PC-3 (cell line): ENCODE measurements around the gene EPB41L3. TPM values are rescaled to one million over a fixed set of nuclear protein-coding genes. Genes with fewer than 3 reads are reported as not detected.

ENCODE experiments used
- ATAC-seq: fragments of 200-7000 bp; cut with Tn5 transposase; 2 replicates; pipeline ENCODE4 v1.9.1; 2020; ENCODE audit warnings: mild to moderate bottlenecking, moderate library complexity
- BruUV-seq: library from RNA; stranded (reverse); fragments of 400-500 nt; replicated peaks from 2 replicates; lab custom pipeline; 2021; lab: Mats Ljungman, UMichigan
- CTCF ChIA-PET: fragments of 300-600 bp; sonication (Branson Sonifier 250); formaldehyde crosslinking; loops from one replicate; lab custom pipeline; 2022; ENCODE audit warnings: antibody characterized with exemption; lab: Charles Lee
- POLR2A ChIA-PET: fragments of 300-600 bp; sonication (Branson Sonifier 250); formaldehyde crosslinking; loops from one replicate; lab custom pipeline; 2022; ENCODE audit warnings: antibody characterized with exemption; ENCODE audit not compliant: unreplicated experiment; lab: Charles Lee
- DNase-seq: peaks from one replicate; pipeline ENCODE4 v3.0.0-alpha.2; 2015
- H2AFZ ChIP-seq: fragments of 300-600 bp; sonication (generic); 2 replicates; pipeline ENCODE4 v1.6.0; 2016; ENCODE audit warnings: antibody characterized with exemption, low read length
- H3F3A ChIP-seq: fragments of 300-600 bp; sonication (generic); one replicate; pipeline ENCODE4 v1.6.0; 2017; ENCODE audit warnings: antibody characterized with exemption, low read length, control low read depth, mild to moderate bottlenecking; ENCODE audit not compliant: unreplicated experiment
- H3K27ac ChIP-seq: fragments of 300-600 bp; sonication (generic); 2 replicates; pipeline ENCODE4 v1.5.1; 2016; ENCODE audit warnings: mild to moderate bottlenecking, low read length
- H3K27me3 ChIP-seq: fragments of 300-600 bp; sonication (generic); 2 replicates; pipeline ENCODE4 v1.6.1; 2016; ENCODE audit warnings: low read length, mixed read lengths
- H3K36me3 ChIP-seq: fragments of 300-600 bp; sonication (generic); 2 replicates; pipeline ENCODE4 v1.6.1; 2016; ENCODE audit warnings: low read depth, mixed run types, low read length, mixed read lengths
- H3K4me1 ChIP-seq: fragments of 300-600 bp; sonication (generic); 2 replicates; pipeline ENCODE4 v1.5.1; 2016; ENCODE audit warnings: low read length; ENCODE audit not compliant: insufficient read depth
- H3K4me2 ChIP-seq: fragments of 300-600 bp; sonication (generic); 2 replicates; pipeline ENCODE4 v1.6.0; 2016; ENCODE audit warnings: low read length
- H3K4me3 ChIP-seq: fragments of 300-600 bp; sonication (generic); 2 replicates; pipeline ENCODE4 v1.5.1; 2016; ENCODE audit warnings: mild to moderate bottlenecking, low read length, mixed read lengths
- H3K79me2 ChIP-seq: fragments of 300-600 bp; sonication (generic); 2 replicates; pipeline ENCODE4 v1.6.1; 2017; ENCODE audit warnings: low read length, mixed read lengths
- H3K9ac ChIP-seq: fragments of 300-600 bp; sonication (generic); 2 replicates; pipeline ENCODE4 v1.6.0; 2016; ENCODE audit warnings: mild to moderate bottlenecking, low read length
- H3K9me2 ChIP-seq: fragments of 300-600 bp; sonication (generic); replicated peaks from 2 replicates; pipeline ENCODE4 v1.6.1; 2016; ENCODE audit warnings: mixed run types, low read length, mixed read lengths
- H3K9me3 ChIP-seq: fragments of 300-600 bp; sonication (generic); 2 replicates; pipeline ENCODE4 v1.6.1; 2016; ENCODE audit warnings: low read length, mixed read lengths
- H4K20me1 ChIP-seq: fragments of 300-600 bp; sonication (generic); 2 replicates; pipeline ENCODE4 v1.6.1; 2016; ENCODE audit warnings: low read length, mixed read lengths
- CTCF ChIP-seq: fragments of 300-600 bp; sonication (generic); conservative IDR thresholded peaks from 2 replicates; pipeline ENCODE4 v1.5.1; 2017; ENCODE audit warnings: antibody characterized with exemption, low read depth, mild to moderate bottlenecking, low read length
- EZH2 ChIP-seq: fragments of 300-600 bp; sonication (generic); IDR thresholded peaks from one replicate; pipeline ENCODE4 v1.6.1; 2017; ENCODE audit warnings: antibody characterized with exemption, mild to moderate bottlenecking, low read length; ENCODE audit not compliant: unreplicated experiment
- EZH2phosphoT487 ChIP-seq: fragments of 300-600 bp; sonication (generic); IDR thresholded peaks from 2 replicates; pipeline ENCODE4 v1.6.1; 2018; ENCODE audit warnings: mild to moderate bottlenecking, antibody characterized with exemption, low read length, borderline replicate concordance
- intact Hi-C: fragments of 100-400 bp; cut with micrococcal nuclease; formaldehyde crosslinking; loops from 2 replicates; pipeline ENCODE4 v1.9.0; 2023
- total RNA-seq: library from RNA; depleted of rRNA; stranded (reverse); fragments of >200 nt; gene quantifications from 2 replicates; pipeline ENCODE4 v1.2.3, GENCODE V29; 2014

EPB41L3 gene
- total RNA-seq, 1 experiment from 2014 or later: 39.5 TPM

DNA sequence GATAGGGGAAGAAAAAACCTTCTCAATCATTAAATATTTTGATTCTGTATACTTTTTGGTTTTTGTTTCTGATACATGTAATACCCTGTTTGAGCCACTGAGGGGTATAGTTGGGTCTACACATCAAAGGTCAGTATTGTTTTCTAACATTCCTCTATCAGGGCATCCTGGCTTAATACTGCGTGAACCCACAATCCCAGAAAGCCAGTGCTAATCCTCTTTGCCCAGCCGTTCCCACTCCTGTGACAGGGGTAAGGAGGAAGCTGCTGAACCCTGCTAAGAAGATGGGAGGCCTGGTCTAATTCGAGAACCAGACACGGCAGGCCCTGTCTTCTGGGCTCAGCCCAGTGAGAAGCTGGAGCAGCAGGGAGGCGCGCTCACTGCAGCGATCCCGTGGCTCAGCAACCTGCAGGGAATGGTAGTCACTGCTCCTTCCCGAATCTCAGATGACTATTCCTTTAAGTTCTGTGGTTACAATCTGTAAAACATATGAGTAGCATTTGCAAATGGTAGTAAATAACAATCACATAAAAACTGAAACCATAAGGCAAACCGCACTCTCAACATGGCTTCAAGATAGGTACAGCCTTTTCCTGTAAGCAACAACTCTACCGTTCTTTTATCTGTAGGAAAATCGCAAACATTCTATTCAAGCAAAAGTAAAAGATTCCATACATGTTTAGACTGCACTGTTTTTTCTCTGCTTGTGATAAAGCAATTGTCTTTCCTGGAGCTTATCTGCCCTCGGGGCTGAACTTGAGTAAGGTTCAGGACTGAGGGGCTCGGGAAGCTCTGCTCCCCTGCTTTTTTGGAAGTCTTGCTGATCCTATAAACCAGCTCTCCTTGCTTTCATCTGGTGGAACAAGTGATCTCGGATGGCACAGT lies 87.0 kb downstream of the EPB41L3 start:
- ChIA-PET POLR2A (interaction anchor here (0.5 kb wide), 1 partner anchor 43 kb away, joined by 4 read pairs; no protein-coding TSS in a partner anchor), CTCF (interaction anchor here (0.5 to 0.6 kb wide), 2 partner anchors 90 to 1538 kb away, joined by 3 to 4 read pairs; no protein-coding TSS in a partner anchor)
- H3K9me2 ChIP-seq: no peaks in the 10 kb centered on the region
- H3K9me3 ChIP-seq: 0 out of 2 replicates have a peak, but pooled peaks cover 5% of the 10 kb centered on the region
- intact Hi-C loops: loop anchor here (1.0 kb wide), 1 partner anchor 89 kb away; no protein-coding TSS in a partner anchor
- H3K27me3 ChIP-seq: no peaks in the 10 kb centered on the region
- H3F3A ChIP-seq: no peaks in the 10 kb centered on the region
- TF ChIP-seq EZH2: no peak
- TF ChIP-seq CTCF: peak; percentile 26; the same call in 1 of the 2 replicates
- TF ChIP-seq EZH2phosphoT487: no peak
- no peaks in the 10 kb centered on the region for H3K4me1 ChIP-seq
- H3K36me3 ChIP-seq: no peaks in the 10 kb centered on the region
- DNase-seq (no peak), ATAC-seq (peak; percentile 40)
- H2AFZ ChIP-seq: no peak overlapping the region
- H3K9ac ChIP-seq: peak overlapping the region; percentile 59
- H3K4me2 ChIP-seq: no peak overlapping the region
- H3K27ac ChIP-seq: peak overlapping the region; percentile 80
- no peak overlapping the region for H3K4me3 ChIP-seq
- no peaks in the 10 kb centered on the region for H4K20me1 ChIP-seq
- H3K79me2 ChIP-seq: 0 out of 2 replicates have a peak, but pooled peaks cover 4% of the 10 kb centered on the region
- no TSS peak for BruUV-seq

DNA sequence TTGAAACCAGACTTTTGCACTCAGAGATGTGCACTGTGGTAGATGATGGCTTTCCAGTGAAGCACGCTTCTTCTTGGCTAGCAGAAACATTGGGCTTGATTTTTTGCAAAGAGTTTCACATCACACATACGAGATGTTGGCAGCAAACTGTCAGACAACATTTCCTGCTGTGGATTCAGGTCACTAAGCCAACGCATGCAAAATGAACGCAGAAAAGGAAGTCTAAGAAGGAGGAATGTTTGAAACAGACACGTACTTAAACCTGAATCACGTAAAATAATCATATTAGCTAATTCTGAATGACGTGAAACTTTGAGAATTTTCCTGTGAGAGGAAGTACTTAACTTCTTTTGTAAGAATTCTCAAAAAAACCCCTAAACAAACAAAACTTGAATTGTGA lies 88.1 kb downstream of the EPB41L3 start:
- DNase-seq (peak; percentile 40), ATAC-seq (peak; percentile 34)
- 0 out of 2 replicates have a peak, but pooled peaks cover 5% of the 10 kb centered on the region for H3K9me3 ChIP-seq
- no peaks in the 10 kb centered on the region for H3K36me3 ChIP-seq
- intact Hi-C loops: loop anchor here (1.0 kb wide), 1 partner anchor 91 kb away; no protein-coding TSS in a partner anchor
- no peak overlapping the region for H3K4me2 ChIP-seq
- CTCF ChIA-PET: interaction anchor here (0.6 kb wide), 1 partner anchor 91 kb away, joined by 3 read pairs; no protein-coding TSS in a partner anchor
- H2AFZ ChIP-seq: no peak overlapping the region
- H3K27me3 ChIP-seq: no peaks in the 10 kb centered on the region
- BruUV-seq: no TSS peak
- H3K9me2 ChIP-seq: no peaks in the 10 kb centered on the region
- POLR2A ChIA-PET: no interaction called here
- no peaks in the 10 kb centered on the region for H3K4me1 ChIP-seq
- H3F3A ChIP-seq: no peaks in the 10 kb centered on the region
- 0 out of 2 replicates have a peak, but pooled peaks cover 4% of the 10 kb centered on the region for H3K79me2 ChIP-seq
- no peaks in the 10 kb centered on the region for H4K20me1 ChIP-seq
- no peak overlapping the region for H3K4me3 ChIP-seq
- H3K27ac ChIP-seq: peak overlapping the region; percentile 88
- TF ChIP-seq EZH2: no peak
- TF ChIP-seq EZH2phosphoT487: no peak
- no peak for TF ChIP-seq CTCF
- H3K9ac ChIP-seq: peak overlapping the region; percentile 56
